ENCODE data around the gene TMSB10. TPM values are rescaled to one million over a fixed set of nuclear protein-coding genes. Genes with fewer than 3 reads are reported as not detected.
"Not testable (repeated sequence)": the region's sequence is repeated elsewhere in the genome, so short reads cannot be mapped to it uniquely, and the experiment has no call there.

Gene TMSB10
- total RNA-seq, 2 experiments from 2014 or later: 3,578 to 3,807 TPM

GRCh38 chr2:84914334-84914733, 8.9 kb downstream of the TMSB10 start:
- ATAC-seq: no peak
- Mint-ChIP-seq H3K27ac (no peak overlapping the region), H3K27me3 (no peaks in the 10 kb centered on the region), H3K4me3 (no peak overlapping the region), H3K9me3 (ENCODE audit: low read depth) (peaks cover 10% of the 10 kb centered on the region), H3K36me3 (peaks cover 13% of the 10 kb centered on the region), H3K4me1 (peaks cover 24% of the 10 kb centered on the region)
- DNase-seq: peak; percentile 2
- CTCF ChIA-PET: interaction anchor here (1.3 kb wide), 1 partner anchor 11 kb away, joined by 4 read pairs; no protein-coding TSS in a partner anchor

GRCh38 chr2:84915675-84916074, 10.2 kb downstream of the TMSB10 start:
- ATAC-seq; H3K36me3 Mint-ChIP-seq; CTCF ChIA-PET; H3K27ac Mint-ChIP-seq; H3K9me3 Mint-ChIP-seq (ENCODE audit: low read depth); H3K4me3 Mint-ChIP-seq; H3K27me3 Mint-ChIP-seq: not testable (repeated sequence)
- peak; percentile 11 for DNase-seq
- H3K4me1 Mint-ChIP-seq: peaks cover 28% of the 10 kb centered on the region

DNA sequence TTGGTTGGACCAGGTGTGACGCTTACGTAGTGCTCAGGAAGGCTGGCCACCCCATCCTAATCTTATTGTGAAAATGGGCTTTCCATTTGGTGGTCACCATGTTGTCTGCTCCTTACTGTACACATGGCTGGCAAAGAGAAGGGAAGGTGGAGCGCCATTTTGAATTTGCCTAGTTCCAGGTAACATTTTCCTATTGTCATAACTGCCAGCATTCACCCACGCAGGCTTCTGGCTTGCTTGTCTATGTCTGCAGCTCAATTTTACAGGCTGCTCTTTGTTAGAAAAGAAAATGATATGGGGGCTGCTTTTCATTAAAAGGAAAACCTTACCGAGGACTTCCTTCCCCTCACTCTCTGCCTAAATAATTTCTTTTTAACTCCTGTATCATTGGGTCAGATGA, 12.4 kb downstream of the TMSB10 start:
- ATAC-seq; H3K27ac Mint-ChIP-seq; DNase-seq; H3K9me3 Mint-ChIP-seq (ENCODE audit: low read depth); H3K36me3 Mint-ChIP-seq; H3K27me3 Mint-ChIP-seq; H3K4me3 Mint-ChIP-seq: not testable (repeated sequence)
- CTCF ChIA-PET: interaction anchor here (1.1 to 1.9 kb wide), 3 partner anchors 8 to 24 kb away, joined by 4 to 5 read pairs (median 5); no protein-coding TSS in a partner anchor
- H3K4me1 Mint-ChIP-seq: peaks cover 22% of the 10 kb centered on the region

DNA sequence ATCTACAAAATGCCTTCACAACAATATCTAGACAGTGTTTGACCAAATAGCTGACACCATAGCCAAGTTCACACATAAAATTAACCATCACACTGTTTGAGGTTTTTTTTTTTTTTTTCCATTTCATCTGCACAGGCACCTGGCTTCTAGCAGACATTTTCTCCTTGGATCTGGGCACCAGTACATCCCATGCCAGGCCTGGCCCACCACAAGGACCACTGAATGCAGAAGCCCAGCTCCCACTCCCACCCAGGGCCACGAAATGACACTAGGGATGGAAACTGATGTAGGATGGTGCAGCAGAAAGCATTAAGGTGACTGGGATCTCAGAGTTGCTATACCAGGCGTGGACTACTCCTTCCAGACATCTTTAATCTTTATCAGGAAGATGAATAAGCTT, 13.0 kb downstream of the TMSB10 start:
- H3K27ac Mint-ChIP-seq: no peak overlapping the region
- peaks cover 24% of the 10 kb centered on the region for H3K4me1 Mint-ChIP-seq
- CTCF ChIA-PET: interaction anchor here (1.4 to 1.9 kb wide), 2 partner anchors 12 to 25 kb away, joined by 5 read pairs; no protein-coding TSS in a partner anchor
- H3K27me3 Mint-ChIP-seq: no peaks in the 10 kb centered on the region
- H3K4me3 Mint-ChIP-seq: no peak overlapping the region
- peaks cover 1% of the 10 kb centered on the region for H3K36me3 Mint-ChIP-seq
- ATAC-seq (no peak), DNase-seq (no peak)
- no peaks in the 10 kb centered on the region for H3K9me3 Mint-ChIP-seq (ENCODE audit: low read depth)

GRCh38 chr2:84919885-84920580, 14.6 kb downstream of the TMSB10 start:
- H3K27me3 Mint-ChIP-seq: no peaks in the 10 kb centered on the region
- ATAC-seq: no peak
- peaks cover 1% of the 10 kb centered on the region for H3K36me3 Mint-ChIP-seq
- H3K27ac Mint-ChIP-seq: peak overlapping the region; percentile 26
- peaks cover 35% of the 10 kb centered on the region for H3K4me1 Mint-ChIP-seq
- no peaks in the 10 kb centered on the region for H3K9me3 Mint-ChIP-seq (ENCODE audit: low read depth)
- CTCF ChIA-PET: interaction anchor here (1.0 to 2.2 kb wide), 3 partner anchors 8 to 38 kb away, joined by 3 to 7 read pairs (median 5); no protein-coding TSS in a partner anchor
- H3K4me3 Mint-ChIP-seq: no peak overlapping the region
- DNase-seq: no peak

DNA sequence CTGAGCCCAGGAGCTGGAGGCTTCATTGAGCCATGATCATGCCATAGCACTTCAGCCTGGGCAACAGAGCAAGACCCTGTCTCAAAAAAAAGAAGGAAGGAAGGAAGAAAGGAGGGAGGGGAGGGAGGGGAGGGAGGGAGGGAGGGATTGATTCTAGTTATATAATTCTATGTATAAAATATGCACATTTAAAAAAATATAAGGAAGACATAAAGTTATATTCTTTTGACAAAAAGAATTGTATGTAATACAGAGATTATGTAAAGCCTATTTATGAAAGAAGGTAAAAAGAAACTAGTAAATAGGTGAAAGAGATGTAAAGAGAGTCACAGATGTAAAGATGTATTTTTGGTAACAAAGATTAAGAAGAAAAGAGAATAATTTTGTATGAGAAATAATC, 17.6 kb downstream of the TMSB10 start:
- H3K4me1 Mint-ChIP-seq: peaks cover 55% of the 10 kb centered on the region
- CTCF ChIA-PET: interaction anchor here (4.7 to 6.4 kb wide), 4 partner anchors 16 to 43 kb away, joined by 101 to 143 read pairs (median 118); partner anchors contain the start of genes TMSB10 and TRABD2A

GRCh38 chr2:84924173-84925106, 19.0 kb downstream of the TMSB10 start:
- Mint-ChIP-seq H3K4me3 (peak overlapping the region; percentile 85), H3K27ac (peak overlapping the region; percentile 84), H3K9me3 (ENCODE audit: low read depth) (no peaks in the 10 kb centered on the region), H3K36me3 (peaks cover 4% of the 10 kb centered on the region), H3K27me3 (no peaks in the 10 kb centered on the region), H3K4me1 (peaks cover 47% of the 10 kb centered on the region)
- ATAC-seq: peak; percentile 31
- peak; percentile 88 for DNase-seq
- CTCF ChIA-PET: interaction anchor here (0.6 to 6.4 kb wide), 35 partner anchors 7 to 495 kb away, joined by 3 to 143 read pairs (median 8); partner anchors contain the start of genes SH2D6, SUCLG1, TMSB10 and TRABD2A

More for the DNA sequence above, 17.6 kb downstream of the TMSB10 start:
- DNase-seq (no peak), ATAC-seq (no peak)
- H3K27me3 Mint-ChIP-seq: no peaks in the 10 kb centered on the region
- no peak overlapping the region for H3K27ac Mint-ChIP-seq
- H3K36me3 Mint-ChIP-seq: peaks cover 4% of the 10 kb centered on the region
- no peaks in the 10 kb centered on the region for H3K9me3 Mint-ChIP-seq (ENCODE audit: low read depth)
- no peak overlapping the region for H3K4me3 Mint-ChIP-seq

- no peaks in the 10 kb centered on the region for H3K27me3 Mint-ChIP-seq
- no peaks in the 10 kb centered on the region for H3K9me3 Mint-ChIP-seq (ENCODE audit: low read depth)
- peaks cover 4% of the 10 kb centered on the region for H3K36me3 Mint-ChIP-seq
- DNase-seq (peak; percentile 56), ATAC-seq (peak; percentile 11)
- H3K27ac Mint-ChIP-seq: peak overlapping the region; percentile 84
- H3K4me1 Mint-ChIP-seq: peaks cover 42% of the 10 kb centered on the region
- peak overlapping the region; percentile 85 for H3K4me3 Mint-ChIP-seq
- CTCF ChIA-PET: interaction anchor here (0.6 to 6.4 kb wide), 76 partner anchors 8 to 494 kb away, joined by 3 to 143 read pairs (median 5); partner anchors contain the start of genes SH2D6, SUCLG1, TMSB10 and TRABD2A
Measured at GRCh38 chr2:84925336-84925723, 19.9 kb downstream of the TMSB10 start.

DNA sequence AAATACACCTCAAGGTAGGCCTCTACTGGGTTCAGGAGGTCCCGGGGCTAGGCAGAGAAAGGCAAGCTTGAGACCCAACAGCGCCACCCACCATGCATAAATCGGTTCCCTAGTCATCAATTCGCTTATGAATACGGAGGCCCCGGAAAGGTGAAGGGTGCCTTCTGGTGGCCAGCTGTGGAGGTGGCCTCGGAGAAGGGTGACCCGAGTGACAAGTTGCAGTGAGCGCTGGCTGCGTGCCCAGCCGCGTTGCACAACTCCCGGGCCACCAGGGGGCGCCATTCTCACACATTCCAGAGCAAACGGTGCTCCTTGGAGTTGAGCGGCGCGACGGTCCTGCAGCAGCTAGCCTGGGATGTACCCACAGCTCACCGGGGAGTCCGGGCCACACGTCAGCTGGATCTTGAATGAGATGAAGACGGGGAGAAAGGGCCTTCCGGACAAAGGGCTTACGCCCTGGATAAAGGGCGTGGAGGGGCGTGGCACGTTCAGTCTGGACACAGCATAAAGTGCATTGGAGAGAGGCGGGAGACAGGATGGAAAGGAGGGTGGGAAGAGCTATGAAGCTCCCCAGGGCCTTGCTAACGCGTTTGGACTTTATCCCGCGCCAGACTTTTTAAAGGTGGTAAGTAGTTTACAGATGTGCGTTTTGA, 20.4 kb downstream of the TMSB10 start:
- Mint-ChIP-seq H3K27me3 (no peaks in the 10 kb centered on the region), H3K9me3 (ENCODE audit: low read depth) (no peaks in the 10 kb centered on the region), H3K4me3 (peak overlapping the region; percentile 85), H3K27ac (peak overlapping the region; percentile 84), H3K36me3 (peaks cover 4% of the 10 kb centered on the region), H3K4me1 (peaks cover 40% of the 10 kb centered on the region)
- ATAC-seq (peak; percentile 87), DNase-seq (peak; percentile 99)
- CTCF ChIA-PET: interaction anchor here (0.6 to 6.4 kb wide), 84 partner anchors 9 to 493 kb away, joined by 3 to 143 read pairs (median 4); partner anchors contain the start of genes SH2D6, SUCLG1, TMSB10 and TRABD2A

GRCh38 chr2:84927275-84927627, 21.8 kb downstream of the TMSB10 start:
- H3K4me3 Mint-ChIP-seq: peak overlapping the region; percentile 85
- H3K36me3 Mint-ChIP-seq: peaks cover 5% of the 10 kb centered on the region
- ATAC-seq: no peak
- CTCF ChIA-PET: interaction anchor here (0.9 to 4.8 kb wide), 6 partner anchors 12 to 373 kb away, joined by 3 to 121 read pairs (median 40); partner anchors contain the start of gene TMSB10
- H3K9me3 Mint-ChIP-seq (ENCODE audit: low read depth): no peaks in the 10 kb centered on the region
- H3K4me1 Mint-ChIP-seq: peaks cover 51% of the 10 kb centered on the region
- peak overlapping the region; percentile 84 for H3K27ac Mint-ChIP-seq
- no peaks in the 10 kb centered on the region for H3K27me3 Mint-ChIP-seq
- DNase-seq: no peak

DNA sequence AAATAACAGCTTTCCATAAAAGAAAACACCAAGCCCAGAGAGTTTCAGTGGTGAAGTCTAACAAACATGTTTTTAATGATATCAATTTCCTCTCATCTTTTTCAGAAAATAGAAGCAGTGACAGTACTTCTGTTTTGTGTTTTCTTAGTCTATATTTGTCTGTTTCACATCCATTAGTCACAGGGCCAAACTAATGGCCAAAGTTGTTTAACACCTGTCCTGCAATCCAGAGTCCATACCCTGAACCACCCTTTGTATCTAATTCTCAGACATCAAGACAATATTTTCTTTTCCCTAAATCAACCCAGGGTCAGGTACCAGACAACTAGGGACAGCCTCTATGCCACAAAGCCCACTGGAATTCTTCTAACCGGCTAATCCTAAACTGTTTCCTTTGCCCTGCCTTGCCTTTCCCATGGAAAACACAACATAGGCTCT, 25.9 kb downstream of the TMSB10 start:
- Mint-ChIP-seq H3K4me3 (no peak overlapping the region), H3K9me3 (ENCODE audit: low read depth) (no peaks in the 10 kb centered on the region), H3K36me3 (peaks cover 8% of the 10 kb centered on the region), H3K4me1 (peaks cover 37% of the 10 kb centered on the region), H3K27ac (no peak overlapping the region), H3K27me3 (no peaks in the 10 kb centered on the region)
- ATAC-seq (no peak), DNase-seq (no peak)
- CTCF ChIA-PET: interaction anchor here (1.6 kb wide), 1 partner anchor 38 kb away, joined by 3 read pairs; no protein-coding TSS in a partner anchor

- Mint-ChIP-seq H3K9me3 (ENCODE audit: low read depth) (no peaks in the 10 kb centered on the region), H3K4me1 (peaks cover 48% of the 10 kb centered on the region), H3K27ac (peak overlapping the region; percentile 96), H3K36me3 (peaks cover 12% of the 10 kb centered on the region), H3K4me3 (peak overlapping the region; percentile 67), H3K27me3 (no peaks in the 10 kb centered on the region)
- CTCF ChIA-PET: interaction anchor here (1.0 to 10.1 kb wide), 10 partner anchors 8 to 417 kb away, joined by 3 to 121 read pairs (median 5); partner anchors contain the start of genes TMSB10 and TRABD2A
- ATAC-seq (peak; percentile 63), DNase-seq (peak; percentile 70)
Measured at GRCh38 chr2:84938194-84938879, 32.9 kb downstream of the TMSB10 start.

All from activated CD8-positive, alpha-beta memory T cell treated with anti-CD3 and anti-CD28 coated beads, Interleukin-2, amount 10 ng/mL, durations not matched to agents 7 days and 5 days (primary cell).